ENCODE results near the gene PTPN20.

PTPN20 gene

DNA sequence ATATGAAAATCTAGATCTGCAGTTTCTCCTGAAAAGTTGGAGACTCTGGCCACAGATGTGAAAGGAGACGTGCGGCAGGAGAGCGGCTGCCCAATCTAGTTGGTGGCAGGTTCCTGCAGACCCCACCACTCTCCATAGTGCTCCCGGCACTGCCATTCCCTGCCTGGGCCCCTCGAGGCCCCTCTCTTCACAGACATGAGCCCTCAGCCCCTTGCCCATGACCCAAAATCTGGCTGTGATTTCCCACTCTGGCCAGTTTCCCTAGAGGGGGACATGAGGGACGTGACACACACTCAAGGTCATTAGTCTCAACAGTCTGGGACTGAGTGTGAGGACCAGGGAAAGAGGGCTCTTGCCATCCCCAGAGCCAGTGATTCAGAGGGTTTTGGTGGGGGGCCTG, 138.7 kb downstream of the PTPN20 start:
- no peak for DNase-seq

DNA sequence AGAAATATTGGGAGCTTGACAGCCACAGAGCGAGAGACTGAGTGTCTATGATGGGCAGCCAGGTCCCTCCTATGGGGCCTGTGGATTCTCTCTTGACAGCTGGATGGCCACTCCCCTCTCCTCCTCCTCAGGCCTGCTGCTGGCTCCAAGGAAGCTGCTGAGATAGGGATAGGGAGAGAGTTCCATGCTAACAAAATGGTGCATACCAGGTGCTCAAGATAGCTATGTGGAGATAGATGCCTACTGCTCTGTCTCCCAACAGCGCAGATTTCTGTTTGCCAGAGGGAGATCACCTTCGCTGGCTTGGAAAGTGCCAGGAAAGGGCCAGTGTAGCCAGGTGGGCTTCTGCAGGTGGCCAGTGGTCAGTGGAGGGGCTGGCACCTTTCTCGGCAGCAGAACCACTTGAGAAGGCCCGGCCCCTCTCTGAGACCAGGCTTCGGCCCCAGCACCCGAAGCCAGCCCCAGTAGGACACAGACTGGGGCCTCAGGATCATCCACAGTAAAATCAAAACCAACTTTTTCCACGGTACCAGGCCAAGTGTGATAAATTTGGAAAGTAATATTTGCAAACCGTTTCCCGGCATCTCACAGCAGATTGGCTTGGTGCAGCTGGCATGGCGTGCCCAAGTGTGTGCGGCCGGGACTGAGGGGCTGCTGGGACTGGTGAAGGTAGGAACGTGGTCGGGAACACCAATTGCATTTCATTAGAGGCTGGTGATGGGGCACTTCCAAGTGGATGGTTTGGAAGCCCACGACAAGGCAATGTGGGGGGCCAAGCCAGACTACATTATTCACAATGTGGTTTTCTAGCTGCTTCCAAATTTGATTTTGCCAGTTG, 139.6 kb downstream of the PTPN20 start:
- DNase-seq = no peak

DNA sequence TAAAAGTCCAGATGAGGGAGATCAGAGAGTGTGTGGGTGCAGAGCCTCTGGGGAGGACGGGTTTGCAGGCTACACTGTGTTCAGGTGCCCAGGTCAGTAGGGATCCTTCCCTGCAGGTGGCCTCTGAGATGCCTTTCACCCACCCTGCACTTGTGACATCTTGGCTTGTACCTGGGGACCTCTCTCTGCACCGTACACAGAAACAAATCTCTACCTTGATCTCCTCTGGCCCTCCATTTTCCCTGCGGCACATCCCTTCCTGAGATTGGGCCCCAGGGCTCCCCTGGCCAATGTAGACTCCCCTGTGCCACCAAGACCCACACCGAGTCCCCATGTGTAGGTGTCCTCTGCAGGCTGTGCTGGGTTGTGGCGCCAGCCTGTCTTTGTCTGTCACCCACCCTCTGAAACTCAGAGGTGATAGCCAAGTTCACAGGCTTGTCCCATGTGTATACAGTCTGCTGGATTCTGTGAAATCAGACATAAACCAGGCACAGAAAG, 140.6 kb downstream of the PTPN20 start:
- no peak for DNase-seq
